ENCODE measurements around the gene PER3. TPM values are rescaled to one million over a fixed set of nuclear protein-coding genes. Genes with fewer than 3 reads are reported as not detected.

Gene PER3
- total and polyA plus RNA-seq, 4 donors: 3.4 to 21.1 (median 11.5) TPM

- 74 to 83% methylated on average over 10 of the region's 10 CpGs for WGBS, 2 donors
- DNase-seq: peak in 1 of 3 donors; percentile 1
- Histone ChIP-seq H3K36me3 (ENCODE audit: control insufficient read depth in 4 of 4, insufficient read depth in 4 of 4, low read length in 4 of 4) (peaks cover 0 to 2% (median 0%) of the 10 kb centered on the region in 4 donors), H3K9ac (ENCODE audit: insufficient read depth in 1 of 2, low read length in 2 of 2) (no peak within 1 kb of the TSS), H3K9me3 (ENCODE audit: control insufficient read depth in 4 of 4, insufficient read depth in 3 of 4, low read length in 3 of 4) (no peaks in the 10 kb centered on the region), H3K4me3 (no peak within 1 kb of the TSS), H3K27me3 (ENCODE audit: control insufficient read depth in 3 of 3, insufficient read depth in 3 of 3, low read length in 2 of 3) (no peaks in the 10 kb centered on the region), H3K27ac (ENCODE audit: low read depth in 1 of 2, low read length in 1 of 2) (no peak within 1 kb of the TSS), H3K4me1 (ENCODE audit: control insufficient read depth in 5 of 5, insufficient read depth in 5 of 5, low read length in 5 of 5) (peaks cover 0 to 5% (median 0%) of the 10 kb centered on the region in 5 donors)
- TF ChIP-seq CTCF (IDR thresholded peaks at IDR 0.05; ENCODE audit: control extremely low read depth, extremely low read depth): no peak
- no peak for ATAC-seq (ENCODE audit: insufficient read depth, low FRiP score)
Observed at GRCh38 chr1:7852804-7853683, 69.0 kb downstream of the PER3 start, which contains the start of gene UTS2. TSS of gene UTS2 (minus strand) at chr1:7853065. CDS start at chr1:7853003, 62 bp downstream.

GRCh38 chr1:7853684-7854026 lies 69.6 kb downstream of the PER3 start:
- WGBS, 2 donors: 85 to 90% methylated on average over 7 of the region's 7 CpGs
- Histone ChIP-seq H3K27ac (ENCODE audit: low read depth in 1 of 2, low read length in 1 of 2) (no peak overlapping the region), H3K9ac (ENCODE audit: insufficient read depth in 1 of 2, low read length in 2 of 2) (no peak overlapping the region), H3K36me3 (ENCODE audit: control insufficient read depth in 4 of 4, insufficient read depth in 4 of 4, low read length in 4 of 4) (peaks cover 0 to 2% (median 0%) of the 10 kb centered on the region in 4 donors), H3K27me3 (ENCODE audit: control insufficient read depth in 3 of 3, insufficient read depth in 3 of 3, low read length in 2 of 3) (no peaks in the 10 kb centered on the region), H3K4me3 (no peak overlapping the region), H3K9me3 (ENCODE audit: control insufficient read depth in 4 of 4, insufficient read depth in 3 of 4, low read length in 3 of 4) (no peaks in the 10 kb centered on the region), H3K4me1 (ENCODE audit: control insufficient read depth in 5 of 5, insufficient read depth in 5 of 5, low read length in 5 of 5) (peaks cover 0 to 5% (median 0%) of the 10 kb centered on the region in 5 donors)
- peak in 1 of 3 donors; percentile 3 for DNase-seq
- no peak for ATAC-seq (ENCODE audit: insufficient read depth, low FRiP score)
- TF ChIP-seq CTCF (IDR thresholded peaks at IDR 0.05; ENCODE audit: control extremely low read depth, extremely low read depth): no peak

- 48 to 58% methylated on average over 15 of the region's 15 CpGs for WGBS, 2 donors
- no peak for TF ChIP-seq CTCF (IDR thresholded peaks at IDR 0.05; ENCODE audit: control extremely low read depth, extremely low read depth)
- H3K36me3 ChIP-seq (ENCODE audit: control insufficient read depth in 4 of 4, insufficient read depth in 4 of 4, low read length in 4 of 4): peaks cover 0 to 2% (median 0%) of the 10 kb centered on the region in 4 donors
- no peak overlapping the region for H3K4me3 ChIP-seq
- DNase-seq (peak in 1 of 3 donors; percentile 11), ATAC-seq (ENCODE audit: insufficient read depth, low FRiP score) (no peak)
- no peak overlapping the region for H3K27ac ChIP-seq (ENCODE audit: low read depth in 1 of 2, low read length in 1 of 2)
- H3K9me3 ChIP-seq (ENCODE audit: control insufficient read depth in 4 of 4, insufficient read depth in 3 of 4, low read length in 3 of 4): peaks cover 0 to 2% (median 0%) of the 10 kb centered on the region in 4 donors
- H3K27me3 ChIP-seq (ENCODE audit: control insufficient read depth in 3 of 3, insufficient read depth in 3 of 3, low read length in 2 of 3): no peaks in the 10 kb centered on the region
- H3K4me1 ChIP-seq (ENCODE audit: control insufficient read depth in 5 of 5, insufficient read depth in 5 of 5, low read length in 5 of 5): peaks cover 0 to 5% (median 0%) of the 10 kb centered on the region in 5 donors
- H3K9ac ChIP-seq (ENCODE audit: insufficient read depth in 1 of 2, low read length in 2 of 2): no peak overlapping the region
Observed at GRCh38 chr1:7856345-7856744, 72.3 kb downstream of the PER3 start.
